Prostate gland (tissue), 2 donors: Measurements from ENCODE around the gene ADGRD1.

Experiments used
- POLR2AphosphoS5 ChIP-seq: sonication (generic); formaldehyde crosslinking; IDR thresholded peaks from one replicate; pipeline ENCODE4 v1.6.1; 2017; ENCODE audit warnings: antibody characterized with exemption
- TF ChIP-seq, protein P1 (sequence below), 4 experiments: fragments of 200-600 bp in 2 of 4; fragments of 450-650 bp in 2 of 4; sonication (generic) in 2 of 4; IDR thresholded peaks; 1 replicate in 3 of 4; 2 replicates in 1 of 4; pipeline ENCODE4 v1.5.1; 2016 to 2019; ENCODE audit warnings: antibody characterized with exemption in 4 of 4, mild to moderate bottlenecking in 2 of 4, moderate library complexity in 2 of 4

DNA sequence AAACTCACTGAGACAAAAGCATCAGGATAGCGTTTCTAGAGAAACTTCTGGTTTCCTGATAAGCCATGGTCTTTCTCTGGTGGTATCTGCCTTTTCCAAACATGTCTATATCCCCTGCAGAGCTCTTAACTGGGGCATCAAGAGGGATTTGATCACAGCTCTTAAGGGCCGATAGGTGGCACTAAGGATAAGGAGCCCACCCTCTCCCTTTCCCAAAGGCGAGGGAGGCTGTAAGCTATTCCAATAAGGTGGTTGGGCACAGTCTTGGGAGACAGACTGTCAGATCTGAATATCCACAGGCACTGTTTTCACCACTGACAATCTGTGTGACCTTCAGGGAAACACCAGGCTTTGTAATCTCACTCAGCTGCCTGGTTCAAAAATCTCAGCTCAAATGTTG lies 206.0 kb downstream of the ADGRD1 start:
- TF ChIP-seq, protein P1, sequence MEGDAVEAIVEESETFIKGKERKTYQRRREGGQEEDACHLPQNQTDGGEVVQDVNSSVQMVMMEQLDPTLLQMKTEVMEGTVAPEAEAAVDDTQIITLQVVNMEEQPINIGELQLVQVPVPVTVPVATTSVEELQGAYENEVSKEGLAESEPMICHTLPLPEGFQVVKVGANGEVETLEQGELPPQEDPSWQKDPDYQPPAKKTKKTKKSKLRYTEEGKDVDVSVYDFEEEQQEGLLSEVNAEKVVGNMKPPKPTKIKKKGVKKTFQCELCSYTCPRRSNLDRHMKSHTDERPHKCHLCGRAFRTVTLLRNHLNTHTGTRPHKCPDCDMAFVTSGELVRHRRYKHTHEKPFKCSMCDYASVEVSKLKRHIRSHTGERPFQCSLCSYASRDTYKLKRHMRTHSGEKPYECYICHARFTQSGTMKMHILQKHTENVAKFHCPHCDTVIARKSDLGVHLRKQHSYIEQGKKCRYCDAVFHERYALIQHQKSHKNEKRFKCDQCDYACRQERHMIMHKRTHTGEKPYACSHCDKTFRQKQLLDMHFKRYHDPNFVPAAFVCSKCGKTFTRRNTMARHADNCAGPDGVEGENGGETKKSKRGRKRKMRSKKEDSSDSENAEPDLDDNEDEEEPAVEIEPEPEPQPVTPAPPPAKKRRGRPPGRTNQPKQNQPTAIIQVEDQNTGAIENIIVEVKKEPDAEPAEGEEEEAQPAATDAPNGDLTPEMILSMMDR (IDR thresholded peaks at IDR 0.05), result no peak
- TF ChIP-seq POLR2AphosphoS5, result no peak
